Measurements from ENCODE around the gene OR8K1.

OR8K1 gene

GRCh38 chr11:56345739-56346138 is at the start of gene OR8K1:
OR8K1 (plus strand) TSS chr11:56346039; CDS start chr11:56346039, 0 bp downstream.
- no peak for DNase-seq (ENCODE audit: low read depth in 2 of 2)

- DNase-seq (ENCODE audit: low read depth in 2 of 2): no peak
Measured at GRCh38 chr11:56296898-56297297, 48.9 kb upstream of the OR8K1 start.

GRCh38 chr11:56307836-56308235 is 38.0 kb upstream of the OR8K1 start:
- DNase-seq (ENCODE audit: low read depth in 2 of 2): no peak

- DNase-seq (ENCODE audit: low read depth in 2 of 2): no peak
Measured at GRCh38 chr11:56314844-56315243, 31.0 kb upstream of the OR8K1 start, which contains the start of gene OR8K3. OR8K3 (plus strand) TSS chr11:56315144; CDS start chr11:56318307, 3,163 bp downstream.

GRCh38 chr11:56331861-56332491 is 13.9 kb upstream of the OR8K1 start:
- no peak for DNase-seq (ENCODE audit: low read depth in 2 of 2)

GRCh38 chr11:56333156-56333555 is 12.7 kb upstream of the OR8K1 start:
- DNase-seq (ENCODE audit: low read depth in 2 of 2): no peak

GRCh38 chr11:56340289-56340688 is 5.5 kb upstream of the OR8K1 start:
- no peak for DNase-seq (ENCODE audit: low read depth in 2 of 2)

- DNase-seq (ENCODE audit: low read depth in 2 of 2): no peak
Measured at GRCh38 chr11:56353991-56354390, 8.2 kb downstream of the OR8K1 start, which contains the start of gene OR8J1. OR8J1 (plus strand) TSS chr11:56354291; CDS start chr11:56360247, 5,956 bp downstream.

- DNase-seq (ENCODE audit: low read depth in 2 of 2): no peak
Measured at GRCh38 chr11:56375324-56375723, 29.5 kb downstream of the OR8K1 start, which contains the start of gene OR8U1. OR8U1 (plus strand) TSS chr11:56375624; CDS start chr11:56375624, 0 bp downstream.

GRCh38 chr11:56380120-56380519 is 34.3 kb downstream of the OR8K1 start:
- DNase-seq (ENCODE audit: low read depth in 2 of 2): no peak

- no peak for DNase-seq (ENCODE audit: low read depth in 2 of 2)
Measured at GRCh38 chr11:56394381-56394780, 48.5 kb downstream of the OR8K1 start.

- DNase-seq (ENCODE audit: low read depth in 2 of 2): no peak
Measured at GRCh38 chr11:56396047-56396446, 50.2 kb downstream of the OR8K1 start.

Measured in activated CD4-positive, alpha-beta T cell treated with anti-CD3 and anti-CD28 coated beads for 24 hours (primary cell).